Smooth muscle cell of bladder (primary cell): ENCODE measurements around the gene CNGB1. TPM values are rescaled to one million over a fixed set of nuclear protein-coding genes. Genes with fewer than 3 reads are reported as not detected.

Experiments used
- total RNA-seq: library from RNA; depleted of rRNA; stranded (reverse); fragments of >200 nt; gene quantifications from 2 replicates; pipeline ENCODE4 v1.2.3, GENCODE V29; 2014

Gene CNGB1
- total RNA-seq, result not detected in 2 replicates

DNA sequence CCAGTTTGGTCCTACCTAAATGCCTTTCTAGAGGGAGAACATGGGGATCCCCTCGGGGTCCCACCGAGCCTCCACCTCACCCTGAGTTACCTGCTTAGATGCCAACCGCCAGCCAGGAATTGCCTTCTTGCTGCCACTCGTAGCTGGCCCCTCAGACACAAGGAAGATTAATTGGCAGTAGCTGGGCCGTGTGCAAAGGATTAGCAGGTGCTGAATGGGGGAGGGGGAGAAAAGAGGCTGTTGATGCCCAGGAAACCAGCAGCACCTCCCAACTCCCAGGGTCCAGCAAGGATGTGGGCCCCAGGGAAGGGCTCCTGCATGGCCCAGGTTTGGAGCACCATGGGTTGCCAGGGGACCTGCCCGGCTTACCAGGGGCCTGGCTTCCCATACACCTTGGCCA lies at the start of gene CNGB1:
TSS of gene CNGB1 (minus strand) at position 159 of the 400 bp plus-strand sequence. CDS start 3,842 bp downstream, outside the sequence.

DNA sequence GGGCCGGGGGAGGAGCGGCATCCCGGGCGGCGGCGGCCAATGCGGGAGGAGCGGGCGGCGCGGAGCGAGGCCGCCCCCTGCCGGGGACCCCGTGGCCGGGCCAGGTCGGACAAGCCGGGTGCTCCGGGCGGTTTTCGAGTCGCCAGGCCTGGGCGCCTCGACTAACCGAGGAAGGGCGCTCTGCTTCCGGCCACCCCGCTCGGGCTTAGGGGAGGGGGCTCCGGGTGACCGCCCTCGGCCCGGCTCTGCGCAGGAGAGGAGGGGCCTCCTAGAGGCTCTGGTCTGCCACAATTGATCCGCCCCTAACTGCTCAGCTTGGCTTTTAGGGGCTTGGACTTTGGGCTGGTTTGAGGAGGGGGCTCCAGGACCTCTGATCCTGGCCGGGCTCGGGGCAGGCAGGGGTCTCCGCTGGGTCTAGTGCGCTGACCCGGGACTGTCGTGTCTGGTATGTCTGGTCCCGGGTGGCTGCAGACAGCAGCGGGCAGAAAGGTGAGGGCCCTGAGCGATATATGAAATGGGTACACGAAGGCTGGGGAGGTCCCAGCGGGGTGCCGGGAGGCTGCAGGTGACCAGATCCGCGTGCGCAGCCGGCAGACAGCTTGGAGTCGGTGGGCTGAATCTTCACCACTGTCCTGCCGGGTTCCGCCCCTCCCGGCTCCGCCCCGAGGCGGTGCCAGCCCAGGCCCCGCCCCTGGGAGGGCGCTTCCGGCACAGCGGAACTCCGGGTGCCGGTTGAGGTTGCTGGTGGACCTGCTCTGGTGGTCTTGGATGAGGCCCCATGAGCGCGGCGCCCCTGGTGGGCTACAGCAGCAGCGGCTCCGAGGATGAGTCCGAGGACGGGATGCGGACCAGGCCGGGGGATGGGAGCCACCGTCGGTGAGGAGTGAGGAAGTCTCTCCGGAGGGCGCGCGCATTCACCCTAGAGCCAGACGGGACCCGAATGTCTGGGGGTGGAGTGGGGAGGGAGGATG lies 30.1 kb upstream of the CNGB1 start, which contains the start of gene USB1:
TSS of gene USB1 (plus strand) at position 702 of the 971 bp plus-strand sequence. CDS start at position 779, 77 bp downstream.

DNA sequence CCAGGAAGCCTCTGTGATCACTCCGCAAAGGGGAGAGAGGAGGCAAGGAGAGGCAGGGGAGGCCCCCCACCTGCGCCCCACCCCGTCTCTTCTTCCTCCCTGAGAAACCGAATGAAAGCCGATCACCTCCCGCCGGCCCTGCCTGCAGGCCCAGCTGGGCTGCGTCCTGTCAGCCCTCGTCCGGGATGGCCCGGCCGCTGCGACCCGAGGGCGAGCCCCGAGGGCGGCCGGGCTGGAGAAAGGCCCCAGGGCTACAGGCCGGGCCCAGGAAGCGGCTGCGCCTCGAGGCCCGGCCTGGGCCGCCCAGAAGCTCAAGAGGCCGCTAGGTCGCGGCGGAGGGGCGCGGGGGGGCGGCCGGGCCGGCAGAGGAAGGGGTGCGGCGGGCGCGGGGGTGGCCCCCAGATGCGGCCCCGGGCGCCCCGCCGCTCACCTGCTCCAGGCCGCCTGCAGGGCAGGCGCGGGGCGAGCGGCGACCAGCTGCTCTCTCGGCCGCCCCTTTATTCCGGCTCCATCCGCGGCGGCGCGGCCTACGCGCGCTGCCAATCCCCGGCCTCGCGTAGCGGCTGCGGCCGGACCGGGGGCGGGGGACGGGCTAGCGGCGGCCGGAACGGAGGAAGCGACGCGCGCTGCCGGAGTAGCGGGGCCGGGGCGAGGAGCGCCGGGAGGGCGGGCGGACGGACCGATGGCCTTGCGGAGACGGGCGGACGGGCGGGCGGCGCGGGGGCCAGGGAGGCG lies 29.2 kb upstream of the CNGB1 start, which contains the start of gene ZNF319:
TSS of gene ZNF319 (minus strand) at position 702 of the 735 bp plus-strand sequence. CDS start 2,407 bp downstream, outside the sequence.

Other genes starting within 250 kb of the CNGB1 start
- gene KATNB1, start 235.4 kb downstream of the CNGB1 start, total RNA-seq, result 17.8 and 19.6 TPM in 2 replicates
- 61.7 and 67.5 TPM in 2 replicates for gene KIFC3, start 168.6 kb downstream of the CNGB1 start, total RNA-seq
- 2.0 and 2.3 TPM in 2 replicates for gene ZNF319, start 29.5 kb upstream of the CNGB1 start, total RNA-seq
- gene USB1, start 30.3 kb upstream of the CNGB1 start, total RNA-seq, result 11.5 and 18.0 TPM in 2 replicates
- gene MMP15, start 54.6 kb upstream of the CNGB1 start, total RNA-seq, result 1.4 and 3.5 TPM in 2 replicates
- 22.2 and 25.1 TPM in 2 replicates for gene CFAP20, start 158.3 kb upstream of the CNGB1 start, total RNA-seq
- 18.3 and 23.1 TPM in 2 replicates for gene CSNK2A2, start 227.0 kb upstream of the CNGB1 start, total RNA-seq